ENCODE results near the gene KRT20. TPM values are rescaled to one million over a fixed set of nuclear protein-coding genes. Genes with fewer than 3 reads are reported as not detected.

KRT20 gene
- total and polyA plus RNA-seq, 2 of the 4 experiments (the other 2 are of a cell fraction) = not detected

GRCh38 chr17:40833882-40834281 is 51.2 kb downstream of the KRT20 start:
- in situ Hi-C loops (cut with MboI; ENCODE audit: low sequenced_read_pairs) (no loop called here), dilution Hi-C loops (cut with HindIII; ENCODE audit: low sequenced_read_pairs, unreplicated experiment) (no loop called here), intact Hi-C loops (cut with micrococcal nuclease) (no loop called here)
- no peak overlapping the region for H2AK9ac ChIP-seq (replicated peaks; ENCODE audit: low read depth, low read length, poor library complexity)
- no peak overlapping the region for H2BK120ac ChIP-seq (ENCODE audit: low read depth, low read length)
- no peak overlapping the region for H2BK5ac ChIP-seq (ENCODE audit: low read depth, low read length, poor library complexity, severe bottlenecking)
- 0 out of 2 replicates have a peak, but pooled peaks cover 4% of the 10 kb centered on the region for H3K9me1 ChIP-seq (ENCODE audit: insufficient read depth, low read length)
- H3K9ac ChIP-seq (ENCODE audit: low read depth, low read length) = no peak overlapping the region
- H2AFZ ChIP-seq (replicated peaks; ENCODE audit: low read length, poor library complexity) = no peak overlapping the region
- H3K27me3 ChIP-seq (ENCODE audit: control insufficient read depth, insufficient read depth, low read length) = no peaks in the 10 kb centered on the region
- POLR2A ChIA-PET (ENCODE audit: unreplicated experiment) = no interaction called here
- no peak overlapping the region for H4K5ac ChIP-seq (ENCODE audit: low read depth, low read length)
- H3K4me3 ChIP-seq (ENCODE audit: insufficient read depth, low read depth, low read length) = no peak overlapping the region
- no peak overlapping the region for H2BK15ac ChIP-seq (ENCODE audit: low read depth, low read length)
- no peak overlapping the region for H3K18ac ChIP-seq (ENCODE audit: low read depth, low read length)
- BruUV-seq (replicated peaks) = no TSS peak
- TF ChIP-seq CHD1 (IDR thresholded peaks at IDR 0.05; ENCODE audit: low read depth, low read length) = no peak
- no peak for TF ChIP-seq CTCF (conservative IDR thresholded peaks at IDR 0.05; ENCODE audit: low read depth, low read length)
- TF ChIP-seq SMC3 (IDR thresholded peaks at IDR 0.05; ENCODE audit: low read depth, low read length) = no peak
- no peak for TF ChIP-seq FOS (IDR thresholded peaks at IDR 0.05; ENCODE audit: low read depth, low read length)
- TF ChIP-seq MXI1 (IDR thresholded peaks at IDR 0.05; ENCODE audit: borderline replicate concordance, low read depth, low read length) = no peak
- TF ChIP-seq RAD21 (IDR thresholded peaks at IDR 0.05; ENCODE audit: low read length) = no peak
- no peak for TF ChIP-seq RFX5 (IDR thresholded peaks at IDR 0.05; ENCODE audit: low read depth, low read length)
- no peak for TF ChIP-seq POLR2A (IDR thresholded peaks at IDR 0.05; ENCODE audit: low read depth, low read length)
- TF ChIP-seq BHLHE40 (IDR thresholded peaks at IDR 0.05; ENCODE audit: low read depth, low read length) = no peak
- TF ChIP-seq, protein P1, sequence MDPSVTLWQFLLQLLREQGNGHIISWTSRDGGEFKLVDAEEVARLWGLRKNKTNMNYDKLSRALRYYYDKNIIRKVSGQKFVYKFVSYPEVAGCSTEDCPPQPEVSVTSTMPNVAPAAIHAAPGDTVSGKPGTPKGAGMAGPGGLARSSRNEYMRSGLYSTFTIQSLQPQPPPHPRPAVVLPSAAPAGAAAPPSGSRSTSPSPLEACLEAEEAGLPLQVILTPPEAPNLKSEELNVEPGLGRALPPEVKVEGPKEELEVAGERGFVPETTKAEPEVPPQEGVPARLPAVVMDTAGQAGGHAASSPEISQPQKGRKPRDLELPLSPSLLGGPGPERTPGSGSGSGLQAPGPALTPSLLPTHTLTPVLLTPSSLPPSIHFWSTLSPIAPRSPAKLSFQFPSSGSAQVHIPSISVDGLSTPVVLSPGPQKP (IDR thresholded peaks at IDR 0.05; ENCODE audit: borderline replicate concordance, low read depth, low read length) = no peak
- TF ChIP-seq MAZ (IDR thresholded peaks at IDR 0.05; ENCODE audit: borderline replicate concordance, low read depth, low read length) = no peak
- no peak for TF ChIP-seq RCOR1 (IDR thresholded peaks at IDR 0.05; ENCODE audit: insufficient replicate concordance, low read length)
- no peak for TF ChIP-seq CEBPB (IDR thresholded peaks at IDR 0.05; ENCODE audit: low read depth, low read length)
- TF ChIP-seq NFE2L2 (IDR thresholded peaks at IDR 0.05; ENCODE audit: low read depth, low read length) = no peak
- no peak for TF ChIP-seq MAFK (IDR thresholded peaks at IDR 0.05; ENCODE audit: low read depth, low read length)
- TF ChIP-seq, protein P2, sequence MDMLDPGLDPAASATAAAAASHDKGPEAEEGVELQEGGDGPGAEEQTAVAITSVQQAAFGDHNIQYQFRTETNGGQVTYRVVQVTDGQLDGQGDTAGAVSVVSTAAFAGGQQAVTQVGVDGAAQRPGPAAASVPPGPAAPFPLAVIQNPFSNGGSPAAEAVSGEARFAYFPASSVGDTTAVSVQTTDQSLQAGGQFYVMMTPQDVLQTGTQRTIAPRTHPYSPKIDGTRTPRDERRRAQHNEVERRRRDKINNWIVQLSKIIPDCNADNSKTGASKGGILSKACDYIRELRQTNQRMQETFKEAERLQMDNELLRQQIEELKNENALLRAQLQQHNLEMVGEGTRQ (IDR thresholded peaks at IDR 0.05; ENCODE audit: low read depth, low read length) = no peak
- H3K9me3 ChIP-seq (ENCODE audit: control insufficient read depth, insufficient read depth, low read length) = no peaks in the 10 kb centered on the region
- DNase-seq = no peak
- H4K20me1 ChIP-seq (ENCODE audit: insufficient read depth, low read length) = no peaks in the 10 kb centered on the region
- H4K8ac ChIP-seq (ENCODE audit: low read depth in 2 of 2, low read length in 2 of 2) = no peak overlapping the region
- peaks cover 8% of the 10 kb centered on the region for H3K36me3 ChIP-seq (ENCODE audit: control insufficient read depth, insufficient read depth, low read length)
- H2AK5ac ChIP-seq (ENCODE audit: low read depth, low read length) = no peak overlapping the region
- no peak overlapping the region for H3K27ac ChIP-seq (ENCODE audit: insufficient read depth, low read length)
- H3K4me2 ChIP-seq (ENCODE audit: low read depth, low read length) = no peak overlapping the region
- no peak overlapping the region for H3K56ac ChIP-seq (ENCODE audit: extremely low read depth, insufficient read depth, low read length)
- no peak overlapping the region for H4K91ac ChIP-seq (ENCODE audit: insufficient read depth, low read depth, low read length)
- ATAC-seq (ENCODE audit: low read depth) = no peak
- no peak overlapping the region for H3K14ac ChIP-seq (replicated peaks; ENCODE audit: low read depth, low read length)
- no peak overlapping the region for H2BK20ac ChIP-seq (ENCODE audit: low read depth, low read length)
- CTCF ChIA-PET = no interaction called here
- no peak overlapping the region for H3K23ac ChIP-seq (ENCODE audit: low read depth, low read length)
- H3K79me1 ChIP-seq (ENCODE audit: low read depth in 1 of 2, low read length in 2 of 2) = peaks cover 0 to 9% of the 10 kb centered on the region in 2 experiments; a peak in 2 of 4 replicates
- no peak overlapping the region for H3K4ac ChIP-seq (ENCODE audit: low read depth, low read length)
- no peaks in the 10 kb centered on the region for H3K4me1 ChIP-seq (ENCODE audit: control insufficient read depth, insufficient read depth, low read length)
